Pancreas (tissue), 10 donors: ENCODE measurements around the gene BRCA2. TPM values are rescaled to one million over a fixed set of nuclear protein-coding genes. Genes with fewer than 3 reads are reported as not detected.
A peak's percentile ranks its signal among the peaks of the same experiment; 100 is the strongest.

Experiments used
- ATAC-seq, 4 donors: fragments of 200-7000 bp; cut with Tn5 transposase; one replicate each; pipeline versions ENCODE4 v1.8.0 to v1.9.1; 2020; ENCODE audit warnings: mild to moderate bottlenecking in 4 of 4, moderate library complexity in 4 of 4
- DNase-seq, 6 donors: peaks; one replicate each; pipeline ENCODE4 v3.0.0-alpha.2; 2020
- FAIRE-seq: peaks from 2 replicates; lab custom pipeline; 2012; peaks lifted over from hg19 to GRCh38; lab: Jason Lieb, UNC
- H3K27ac ChIP-seq, 4 donors: fragments of 200-600 bp; sonication (generic); 1 replicate in 3 of 4; 2 replicates in 1 of 4; pipeline versions ENCODE4 v1.5.0 to v1.8.0; 2020
- H3K27me3 ChIP-seq, 4 donors: fragments of 200-600 bp; one replicate each; pipeline ENCODE4 v1.8.0; 2021
- H3K36me3 ChIP-seq, 3 donors: fragments of 200-600 bp; sonication (generic) in 1 of 3; one replicate each; pipeline versions ENCODE4 v1.5.0 to v1.8.0; 2020 to 2021
- H3K4me1 ChIP-seq, 3 donors: fragments of 200-600 bp; one replicate each; pipeline ENCODE4 v1.8.0; 2021
- H3K4me3 ChIP-seq, 4 donors: fragments of 200-600 bp; sonication (generic) in 2 of 4; one replicate each; pipeline versions ENCODE4 v1.5.0 to v1.8.0; 2020 to 2021
- H3K9me3 ChIP-seq, 4 donors: fragments of 200-600 bp; one replicate each; pipeline ENCODE4 v1.8.0; 2021
- WGBS, 2 donors: extraction: QIAGEN DNeasy Blood & Tissue Kit; methylation state at CpG; one replicate each; pipeline ENCODE4 v1.1.7; 2013; 5-methylcytosine and 5-hydroxymethylcytosine counted together
- intact Hi-C, 3 donors: fragments of 100-400 bp; cut with DNase I; formaldehyde crosslinking; loops; one replicate each; pipeline versions ENCODE4 v1.11.1 to v1.14.2; 2022
- polyA plus RNA-seq, 2 donors: library from polyadenylated mRNA; stranded (reverse); fragments of 200-250 nt; gene quantifications; one replicate each; pipeline ENCODE4 v1.2.3, GENCODE V29; 2013
- total RNA-seq, 6 donors: library from RNA; stranded (reverse); fragmentation: NEBNext Ultra II Directional in 4 of 6; extraction: Animal tissue kit (Norgen Biotek cat#: 25700) in 4 of 6; gene quantifications; one replicate each; pipeline versions ENCODE4 v1.2.1 to v1.2.4, GENCODE V29; 2021 to 2023
- TF ChIP-seq, protein P1 (sequence below), 4 donors: fragments of 200-600 bp; sonication (generic) in 3 of 4; IDR thresholded peaks; one replicate each; pipeline versions ENCODE4 v1.5.0 to v1.8.0; 2021; ENCODE audit warnings: antibody characterized with exemption in 4 of 4
- donor health status: healthy with polysubstance abuse.
- donor health status: DM: no; HTN: no; CAD: no; lungs with moderate emphysema.
- donor health status: DM: no; HTN: no; CAD: no.
- donor health status: control.
- donor health status: control.
- donor health status: Bipolar disorder and iron deficiency.
- donor health status: DM: yes; HTN: yes; CAD: no.
- donor health status: DM: no; HTN: no; CAD: no.
- donor health status: DM: no; HTN: no; CAD: no.
- donor health status: DM: yes; HTN: yes; CAD: no.

The BRCA2 gene
- total and polyA plus RNA-seq, 8 donors = 0.07 to 1.4 (median 0.76) TPM

DNA sequence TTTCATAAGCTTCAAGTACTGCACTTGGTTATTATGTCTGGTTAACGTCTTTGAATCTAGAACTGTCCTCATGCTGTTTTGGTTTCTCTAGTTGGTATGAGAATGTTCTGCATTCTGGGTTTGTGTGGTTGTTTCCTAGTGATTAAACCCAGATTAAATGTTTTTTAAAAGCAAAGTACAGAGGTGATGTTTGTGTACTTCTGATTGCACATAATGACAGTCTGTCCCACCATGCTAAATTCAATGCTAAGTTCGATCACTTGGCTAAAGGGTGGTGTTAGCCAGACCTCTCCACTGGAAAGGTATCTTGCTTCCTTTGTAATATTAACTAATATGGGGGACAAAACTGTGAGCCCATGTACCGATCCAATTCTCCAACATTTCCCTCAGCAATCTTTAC is 98.0 kb downstream of the BRCA2 start:
- Histone ChIP-seq H3K4me1 (peaks cover 0 to 9% (median 0%) of the 10 kb centered on the region in 3 donors), H3K27me3 (no peaks in the 10 kb centered on the region), H3K4me3 (no peak overlapping the region), H3K9me3 (no peaks in the 10 kb centered on the region), H3K27ac (no peak overlapping the region), H3K36me3 (no peaks in the 10 kb centered on the region)
- ATAC-seq (no peak), DNase-seq (no peak), FAIRE-seq (no peak)
- TF ChIP-seq, protein P1, sequence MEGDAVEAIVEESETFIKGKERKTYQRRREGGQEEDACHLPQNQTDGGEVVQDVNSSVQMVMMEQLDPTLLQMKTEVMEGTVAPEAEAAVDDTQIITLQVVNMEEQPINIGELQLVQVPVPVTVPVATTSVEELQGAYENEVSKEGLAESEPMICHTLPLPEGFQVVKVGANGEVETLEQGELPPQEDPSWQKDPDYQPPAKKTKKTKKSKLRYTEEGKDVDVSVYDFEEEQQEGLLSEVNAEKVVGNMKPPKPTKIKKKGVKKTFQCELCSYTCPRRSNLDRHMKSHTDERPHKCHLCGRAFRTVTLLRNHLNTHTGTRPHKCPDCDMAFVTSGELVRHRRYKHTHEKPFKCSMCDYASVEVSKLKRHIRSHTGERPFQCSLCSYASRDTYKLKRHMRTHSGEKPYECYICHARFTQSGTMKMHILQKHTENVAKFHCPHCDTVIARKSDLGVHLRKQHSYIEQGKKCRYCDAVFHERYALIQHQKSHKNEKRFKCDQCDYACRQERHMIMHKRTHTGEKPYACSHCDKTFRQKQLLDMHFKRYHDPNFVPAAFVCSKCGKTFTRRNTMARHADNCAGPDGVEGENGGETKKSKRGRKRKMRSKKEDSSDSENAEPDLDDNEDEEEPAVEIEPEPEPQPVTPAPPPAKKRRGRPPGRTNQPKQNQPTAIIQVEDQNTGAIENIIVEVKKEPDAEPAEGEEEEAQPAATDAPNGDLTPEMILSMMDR (IDR thresholded peaks at IDR 0.05) = no peak
- WGBS, 2 donors = 97 to 100% methylated on average over 3 of the region's 3 CpGs
- intact Hi-C loops = no loop called here

DNA sequence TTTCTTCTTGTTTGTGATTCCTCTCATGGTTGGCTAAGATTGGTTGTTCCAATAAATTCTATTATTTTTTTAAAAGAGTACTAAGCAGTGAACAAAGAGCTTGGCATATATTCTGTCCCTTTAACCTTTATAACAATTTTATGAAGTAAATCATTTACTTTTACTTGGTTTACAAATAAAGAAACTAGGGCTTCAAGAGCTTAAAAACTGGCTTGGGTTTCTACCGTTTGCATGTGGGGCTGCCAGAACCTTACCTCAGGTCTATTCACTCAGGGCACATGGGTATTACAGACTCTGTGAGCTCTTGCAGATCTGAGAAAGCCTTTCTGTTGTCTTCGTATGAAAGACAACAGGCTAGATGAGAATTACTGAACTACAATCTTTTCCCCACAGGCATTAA is 99.3 kb downstream of the BRCA2 start:
- Histone ChIP-seq H3K36me3 (no peaks in the 10 kb centered on the region), H3K4me1 (peaks cover 0 to 9% (median 0%) of the 10 kb centered on the region in 3 donors), H3K27ac (no peak overlapping the region), H3K27me3 (no peaks in the 10 kb centered on the region), H3K4me3 (no peak overlapping the region), H3K9me3 (no peaks in the 10 kb centered on the region)
- intact Hi-C loops = no loop called here
- TF ChIP-seq, protein P1 (IDR thresholded peaks at IDR 0.05) = no peak
- DNase-seq = no peak
- FAIRE-seq = no peak
- ATAC-seq = no peak
- 43 to 50% methylated on average over 2 of the region's 2 CpGs for WGBS, 2 donors

DNA sequence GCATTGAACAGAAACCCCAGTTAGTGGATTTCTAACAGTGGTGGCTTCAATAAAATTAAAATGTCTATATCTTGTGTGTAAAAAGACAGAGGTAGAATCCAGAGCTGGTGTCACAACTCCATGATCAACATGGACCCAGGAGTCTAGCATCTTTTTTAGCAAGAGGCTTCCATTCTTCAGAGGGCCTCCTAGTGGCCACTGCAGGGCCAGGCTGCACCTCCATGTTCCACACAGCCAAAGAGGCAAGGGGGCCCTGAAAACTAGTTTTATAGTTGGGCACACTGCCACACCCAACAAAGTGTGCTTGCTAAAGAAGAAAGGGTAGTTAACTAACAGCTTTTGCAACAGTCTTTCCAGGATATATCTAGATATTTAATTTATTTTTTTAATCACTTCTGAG is 99.7 kb downstream of the BRCA2 start:
- peaks cover 0 to 9% (median 0%) of the 10 kb centered on the region in 3 donors for H3K4me1 ChIP-seq
- no peak for FAIRE-seq
- intact Hi-C loops = no loop called here
- TF ChIP-seq, protein P1 (IDR thresholded peaks at IDR 0.05) = peak in 1 of 4 donors; percentile 21
- H3K27ac ChIP-seq = no peak overlapping the region
- no peaks in the 10 kb centered on the region for H3K9me3 ChIP-seq
- DNase-seq = no peak
- no peaks in the 10 kb centered on the region for H3K27me3 ChIP-seq
- H3K4me3 ChIP-seq = no peak overlapping the region
- ATAC-seq = peak in 2 of 4 donors; percentile 50 to 52
- H3K36me3 ChIP-seq = no peaks in the 10 kb centered on the region

DNA sequence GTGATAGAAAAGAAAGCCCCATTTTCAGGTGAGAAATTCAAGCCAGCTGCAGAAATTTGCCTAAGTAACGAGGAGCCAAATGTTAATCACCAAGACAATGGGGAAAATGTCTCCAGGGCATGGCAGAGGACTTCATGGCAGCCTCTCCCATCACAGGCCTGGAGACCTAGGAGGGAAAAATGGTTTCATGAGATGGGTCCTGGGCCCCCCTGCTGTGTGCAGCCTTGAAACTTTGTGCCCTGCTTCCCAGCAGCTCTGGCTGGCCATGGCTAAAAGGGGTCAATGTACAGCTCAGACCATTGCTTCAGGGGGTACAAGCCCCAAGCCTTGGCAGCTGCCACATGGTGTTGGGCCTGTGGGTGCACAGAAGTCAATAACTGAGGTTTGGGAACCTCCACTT is 102.7 kb downstream of the BRCA2 start:
- no peak for ATAC-seq
- FAIRE-seq = no peak
- no peaks in the 10 kb centered on the region for H3K27me3 ChIP-seq
- H3K36me3 ChIP-seq = no peaks in the 10 kb centered on the region
- H3K9me3 ChIP-seq = no peaks in the 10 kb centered on the region
- intact Hi-C loops = no loop called here
- H3K27ac ChIP-seq = no peak overlapping the region
- H3K4me3 ChIP-seq = no peak overlapping the region
- TF ChIP-seq, protein P1 (IDR thresholded peaks at IDR 0.05) = no peak
- peaks cover 0 to 9% (median 0%) of the 10 kb centered on the region in 3 donors for H3K4me1 ChIP-seq
- WGBS, 2 donors = 97 to 100% methylated on average over 1 of the region's 1 CpG
- no peak for DNase-seq

DNA sequence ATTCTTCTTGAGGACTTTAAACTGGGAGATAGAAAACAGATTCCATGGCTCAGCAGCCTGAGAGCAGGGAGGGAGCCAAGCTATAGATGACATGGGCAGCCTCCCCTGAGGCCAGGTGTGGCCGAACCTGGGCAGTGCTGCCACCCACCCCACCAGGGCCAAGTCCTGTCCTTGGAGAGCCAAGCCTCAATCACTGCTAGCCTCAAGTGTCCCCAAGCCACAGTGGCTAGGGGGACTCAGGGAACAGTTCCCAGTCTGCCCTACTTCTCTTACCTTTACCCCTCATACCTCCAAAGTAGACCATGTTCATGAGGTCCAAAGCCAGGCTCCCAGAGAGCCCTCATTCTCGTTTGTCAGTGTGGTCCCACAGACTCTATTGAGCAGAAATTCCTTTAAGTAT is 104.6 kb downstream of the BRCA2 start:
- FAIRE-seq (no peak), DNase-seq (peak in 1 of 6 donors; percentile 33), ATAC-seq (no peak)
- Histone ChIP-seq H3K9me3 (no peaks in the 10 kb centered on the region), H3K36me3 (no peaks in the 10 kb centered on the region), H3K4me3 (no peak overlapping the region), H3K27ac (no peak overlapping the region), H3K27me3 (no peaks in the 10 kb centered on the region), H3K4me1 (peaks cover 0 to 9% (median 0%) of the 10 kb centered on the region in 3 donors)
- TF ChIP-seq, protein P1 (IDR thresholded peaks at IDR 0.05) = no peak
- intact Hi-C loops = no loop called here
- 31 to 37% methylated on average over 2 of the region's 2 CpGs for WGBS, 2 donors
